ENCODE results near the gene CXCL10.

DNA sequence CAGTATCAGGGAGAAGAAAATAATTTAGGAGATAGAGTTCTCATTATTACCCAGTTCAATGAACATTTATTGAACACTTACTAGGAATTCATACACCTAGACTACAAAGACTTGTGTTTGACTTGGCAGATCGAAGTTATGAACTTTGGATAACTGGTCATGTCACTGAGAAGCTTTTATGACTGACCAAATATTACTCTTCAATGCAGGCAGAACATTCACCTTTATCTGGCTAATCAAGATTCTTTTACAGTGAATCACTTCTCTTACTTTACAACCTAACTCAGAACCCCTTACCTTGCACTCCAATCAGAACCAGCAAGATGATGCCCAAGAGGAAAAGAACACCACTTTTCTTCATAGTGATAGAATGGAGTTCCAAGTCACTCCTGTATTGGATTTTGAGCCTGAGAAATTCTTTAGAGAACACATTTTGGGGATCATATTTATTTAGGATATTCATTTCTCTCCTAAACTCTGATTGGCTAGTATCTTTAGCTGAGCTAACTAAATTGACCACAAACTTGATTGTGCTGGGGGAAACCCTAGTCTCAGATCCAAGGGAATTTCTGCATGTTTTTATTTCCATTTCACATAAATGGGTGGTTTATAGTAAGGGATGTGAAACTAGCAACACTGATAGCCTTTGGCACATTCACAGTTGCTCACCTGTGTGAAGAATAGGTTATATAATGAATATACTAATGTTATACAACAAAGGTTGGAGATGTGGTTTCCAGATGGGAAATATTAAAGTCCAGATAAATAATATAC lies 16.0 kb downstream of the CXCL10 start, which contains the start of gene CXCL9:
- TF ChIP-seq CTCF (conservative IDR thresholded peaks at IDR 0.05; ENCODE audit: low read depth, low read length) (no peak), EZH2 (IDR thresholded peaks at IDR 0.05; ENCODE audit: borderline replicate concordance, low read depth, low read length, poor library complexity, severe bottlenecking) (no peak)
